DMS153 (cell line): ENCODE measurements around the gene MMP14.
"Not testable (repeated sequence)": the region's sequence is repeated elsewhere in the genome, so short reads cannot be mapped to it uniquely, and the experiment has no call there.

Experiments
- DNase-seq: peaks from one replicate; lab custom pipeline; 2025; lab: John Stamatoyannopoulos, UW

MMP14 gene

GRCh38 chr14:22842211-22843122, 6.1 kb downstream of the MMP14 start:
- no peak for DNase-seq

- DNase-seq: no peak
These were observed 6.9 kb downstream of the MMP14 start for GRCh38 chr14:22843123-22843925.

- no peak for DNase-seq
These were observed 8.1 kb downstream of the MMP14 start for GRCh38 chr14:22844221-22845102.

GRCh38 chr14:22845103-22845394, 8.7 kb downstream of the MMP14 start:
- DNase-seq: no peak

GRCh38 chr14:22845821-22846625, 9.6 kb downstream of the MMP14 start:
- no peak for DNase-seq

GRCh38 chr14:22846811-22847307, 10.5 kb downstream of the MMP14 start:
- DNase-seq: no peak

GRCh38 chr14:22847661-22848341, 11.4 kb downstream of the MMP14 start:
- no peak for DNase-seq

- DNase-seq: no peak
These were observed 12.2 kb downstream of the MMP14 start for GRCh38 chr14:22848351-22849164.

- no peak for DNase-seq
These were observed 12.9 kb downstream of the MMP14 start for GRCh38 chr14:22849212-22849819.

GRCh38 chr14:22850944-22851764, 14.8 kb downstream of the MMP14 start:
- DNase-seq: no peak

- DNase-seq: not testable (repeated sequence)
These were observed 15.8 kb downstream of the MMP14 start for GRCh38 chr14:22852178-22852577.

GRCh38 chr14:22852599-22852939, 16.2 kb downstream of the MMP14 start:
- no peak for DNase-seq

GRCh38 chr14:22852940-22853767, 16.8 kb downstream of the MMP14 start:
- DNase-seq: peak; percentile 60

- not testable (repeated sequence) for DNase-seq
These were observed 17.9 kb downstream of the MMP14 start for GRCh38 chr14:22854296-22854695.

- peak; percentile 23 for DNase-seq
These were observed 18.8 kb downstream of the MMP14 start for GRCh38 chr14:22854963-22855724.

- DNase-seq: no peak
These were observed 20.0 kb downstream of the MMP14 start for GRCh38 chr14:22856428-22856827.

GRCh38 chr14:22860377-22860776, 24.0 kb downstream of the MMP14 start:
- DNase-seq: not testable (repeated sequence)
